Measurements from ENCODE around the gene TRIP10. TPM values are rescaled to one million over a fixed set of nuclear protein-coding genes. Genes with fewer than 3 reads are reported as not detected.

TRIP10 gene
- total and polyA plus RNA-seq, 4 donors: 3.4 to 9.9 (median 7.4) TPM

GRCh38 chr19:6773323-6773931 lies 33.9 kb downstream of the TRIP10 start:
- H3K9ac ChIP-seq (ENCODE audit: low read depth in 1 of 2, low read length in 2 of 2): peak overlapping the region in 1 of 2 donors; percentile 45
- peak overlapping the region in 2 of 3 donors; percentile 31 to 43 for H3K4me3 ChIP-seq (ENCODE audit: low read depth in 1 of 3, low read length in 3 of 3)
- 47% methylated on average over 8 of the region's 8 CpGs for WGBS

More at GRCh38 chr19:6773323-6773931, 33.9 kb downstream of the TRIP10 start:
- Histone ChIP-seq H3K4me1 (ENCODE audit: control insufficient read depth in 4 of 4, insufficient read depth in 4 of 4, low read length in 3 of 4) (peaks cover 0 to 3% (median 0%) of the 10 kb centered on the region in 4 donors), H3K27ac (ENCODE audit: low read depth in 1 of 2, low read length in 2 of 2) (peak overlapping the region; percentile 56 to 72), H3K27me3 (ENCODE audit: control insufficient read depth in 4 of 4, insufficient read depth in 4 of 4, low read length in 3 of 4) (no peaks in the 10 kb centered on the region), H3K36me3 (ENCODE audit: control insufficient read depth in 4 of 4, insufficient read depth in 3 of 4, low read depth in 1 of 4, low read length in 3 of 4) (no peaks in the 10 kb centered on the region), H3K9me3 (ENCODE audit: control insufficient read depth in 4 of 4, low read length in 3 of 4) (no peaks in the 10 kb centered on the region)
- DNase-seq (ENCODE audit: low spot score): no peak
- TF ChIP-seq MAX (IDR thresholded peaks at IDR 0.05): no peak
- TF ChIP-seq EGR1 (IDR thresholded peaks at IDR 0.05; ENCODE audit: low read depth in 2 of 2): no peak
- no peak for TF ChIP-seq SP1 (IDR thresholded peaks at IDR 0.05)
- TF ChIP-seq, protein P1, sequence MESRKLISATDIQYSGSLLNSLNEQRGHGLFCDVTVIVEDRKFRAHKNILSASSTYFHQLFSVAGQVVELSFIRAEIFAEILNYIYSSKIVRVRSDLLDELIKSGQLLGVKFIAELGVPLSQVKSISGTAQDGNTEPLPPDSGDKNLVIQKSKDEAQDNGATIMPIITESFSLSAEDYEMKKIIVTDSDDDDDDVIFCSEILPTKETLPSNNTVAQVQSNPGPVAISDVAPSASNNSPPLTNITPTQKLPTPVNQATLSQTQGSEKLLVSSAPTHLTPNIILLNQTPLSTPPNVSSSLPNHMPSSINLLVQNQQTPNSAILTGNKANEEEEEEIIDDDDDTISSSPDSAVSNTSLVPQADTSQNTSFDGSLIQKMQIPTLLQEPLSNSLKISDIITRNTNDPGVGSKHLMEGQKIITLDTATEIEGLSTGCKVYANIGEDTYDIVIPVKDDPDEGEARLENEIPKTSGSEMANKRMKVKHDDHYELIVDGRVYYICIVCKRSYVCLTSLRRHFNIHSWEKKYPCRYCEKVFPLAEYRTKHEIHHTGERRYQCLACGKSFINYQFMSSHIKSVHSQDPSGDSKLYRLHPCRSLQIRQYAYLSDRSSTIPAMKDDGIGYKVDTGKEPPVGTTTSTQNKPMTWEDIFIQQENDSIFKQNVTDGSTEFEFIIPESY (IDR thresholded peaks at IDR 0.05): no peak
- TF ChIP-seq RAD21 (IDR thresholded peaks at IDR 0.05): no peak
- TF ChIP-seq, protein P2, sequence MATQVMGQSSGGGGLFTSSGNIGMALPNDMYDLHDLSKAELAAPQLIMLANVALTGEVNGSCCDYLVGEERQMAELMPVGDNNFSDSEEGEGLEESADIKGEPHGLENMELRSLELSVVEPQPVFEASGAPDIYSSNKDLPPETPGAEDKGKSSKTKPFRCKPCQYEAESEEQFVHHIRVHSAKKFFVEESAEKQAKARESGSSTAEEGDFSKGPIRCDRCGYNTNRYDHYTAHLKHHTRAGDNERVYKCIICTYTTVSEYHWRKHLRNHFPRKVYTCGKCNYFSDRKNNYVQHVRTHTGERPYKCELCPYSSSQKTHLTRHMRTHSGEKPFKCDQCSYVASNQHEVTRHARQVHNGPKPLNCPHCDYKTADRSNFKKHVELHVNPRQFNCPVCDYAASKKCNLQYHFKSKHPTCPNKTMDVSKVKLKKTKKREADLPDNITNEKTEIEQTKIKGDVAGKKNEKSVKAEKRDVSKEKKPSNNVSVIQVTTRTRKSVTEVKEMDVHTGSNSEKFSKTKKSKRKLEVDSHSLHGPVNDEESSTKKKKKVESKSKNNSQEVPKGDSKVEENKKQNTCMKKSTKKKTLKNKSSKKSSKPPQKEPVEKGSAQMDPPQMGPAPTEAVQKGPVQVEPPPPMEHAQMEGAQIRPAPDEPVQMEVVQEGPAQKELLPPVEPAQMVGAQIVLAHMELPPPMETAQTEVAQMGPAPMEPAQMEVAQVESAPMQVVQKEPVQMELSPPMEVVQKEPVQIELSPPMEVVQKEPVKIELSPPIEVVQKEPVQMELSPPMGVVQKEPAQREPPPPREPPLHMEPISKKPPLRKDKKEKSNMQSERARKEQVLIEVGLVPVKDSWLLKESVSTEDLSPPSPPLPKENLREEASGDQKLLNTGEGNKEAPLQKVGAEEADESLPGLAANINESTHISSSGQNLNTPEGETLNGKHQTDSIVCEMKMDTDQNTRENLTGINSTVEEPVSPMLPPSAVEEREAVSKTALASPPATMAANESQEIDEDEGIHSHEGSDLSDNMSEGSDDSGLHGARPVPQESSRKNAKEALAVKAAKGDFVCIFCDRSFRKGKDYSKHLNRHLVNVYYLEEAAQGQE (IDR thresholded peaks at IDR 0.05): no peak
- TF ChIP-seq RXRA (IDR thresholded peaks at IDR 0.05): no peak
- TF ChIP-seq FOXA2 (IDR thresholded peaks at IDR 0.05): no peak
- TF ChIP-seq HNF4G (IDR thresholded peaks at IDR 0.05): no peak
- TF ChIP-seq GABPA (IDR thresholded peaks at IDR 0.05 in 1 of 2, conservative IDR thresholded peaks at IDR 0.05 in 1 of 2): no peak
- no peak for TF ChIP-seq JUND (IDR thresholded peaks at IDR 0.05)
- TF ChIP-seq, protein P3, sequence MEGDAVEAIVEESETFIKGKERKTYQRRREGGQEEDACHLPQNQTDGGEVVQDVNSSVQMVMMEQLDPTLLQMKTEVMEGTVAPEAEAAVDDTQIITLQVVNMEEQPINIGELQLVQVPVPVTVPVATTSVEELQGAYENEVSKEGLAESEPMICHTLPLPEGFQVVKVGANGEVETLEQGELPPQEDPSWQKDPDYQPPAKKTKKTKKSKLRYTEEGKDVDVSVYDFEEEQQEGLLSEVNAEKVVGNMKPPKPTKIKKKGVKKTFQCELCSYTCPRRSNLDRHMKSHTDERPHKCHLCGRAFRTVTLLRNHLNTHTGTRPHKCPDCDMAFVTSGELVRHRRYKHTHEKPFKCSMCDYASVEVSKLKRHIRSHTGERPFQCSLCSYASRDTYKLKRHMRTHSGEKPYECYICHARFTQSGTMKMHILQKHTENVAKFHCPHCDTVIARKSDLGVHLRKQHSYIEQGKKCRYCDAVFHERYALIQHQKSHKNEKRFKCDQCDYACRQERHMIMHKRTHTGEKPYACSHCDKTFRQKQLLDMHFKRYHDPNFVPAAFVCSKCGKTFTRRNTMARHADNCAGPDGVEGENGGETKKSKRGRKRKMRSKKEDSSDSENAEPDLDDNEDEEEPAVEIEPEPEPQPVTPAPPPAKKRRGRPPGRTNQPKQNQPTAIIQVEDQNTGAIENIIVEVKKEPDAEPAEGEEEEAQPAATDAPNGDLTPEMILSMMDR (IDR thresholded peaks at IDR 0.05; ENCODE audit: low read depth, low read length, missing input control): no peak
- no peak for TF ChIP-seq NR2F2 (IDR thresholded peaks at IDR 0.05)
- TF ChIP-seq HNF4A (conservative IDR thresholded peaks at IDR 0.05): no peak
- no peak for TF ChIP-seq TAF1 (conservative IDR thresholded peaks at IDR 0.05)
- TF ChIP-seq YY1 (IDR thresholded peaks at IDR 0.05): no peak
- TF ChIP-seq FOXA1 (IDR thresholded peaks at IDR 0.05): no peak
- TF ChIP-seq, protein P4, sequence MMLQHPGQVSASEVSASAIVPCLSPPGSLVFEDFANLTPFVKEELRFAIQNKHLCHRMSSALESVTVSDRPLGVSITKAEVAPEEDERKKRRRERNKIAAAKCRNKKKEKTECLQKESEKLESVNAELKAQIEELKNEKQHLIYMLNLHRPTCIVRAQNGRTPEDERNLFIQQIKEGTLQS (IDR thresholded peaks at IDR 0.05): no peak
